Stimulated activated CD4-positive, alpha-beta T cell treated with anti-CD3 and anti-CD28 coated beads, Interleukin-1b, Interleukin-23, amount 100 ng/mL, for 48 hours (primary cell): ENCODE measurements around the gene ANAPC7.
"Not testable (repeated sequence)": the region's sequence is repeated elsewhere in the genome, so short reads cannot be mapped to it uniquely, and the experiment has no call there.

ENCODE experiments used
- DNase-seq: peaks from one replicate; pipeline ENCODE4 v3.0.0-alpha.2; 2020

ANAPC7 gene

DNA sequence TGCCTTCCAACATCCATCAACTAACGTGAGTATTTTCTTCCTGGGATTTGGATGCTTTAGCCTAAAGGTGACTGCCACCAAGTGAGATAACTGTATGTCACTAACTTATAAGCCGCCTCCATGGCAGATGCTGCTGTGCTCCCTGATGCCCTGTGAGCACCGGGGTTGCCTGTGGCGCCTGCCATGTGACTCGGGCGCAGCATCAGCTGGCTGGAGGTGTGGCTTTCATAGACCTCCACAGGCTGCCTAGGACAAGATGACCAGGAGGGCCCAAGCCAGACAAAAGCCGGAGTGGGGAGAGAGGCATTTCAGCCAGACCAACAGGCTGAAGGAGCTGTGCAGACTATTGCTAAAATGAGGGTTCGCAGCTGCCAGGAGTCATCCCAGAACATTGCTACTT is 55.7 kb downstream of the ANAPC7 start:
- no peak for DNase-seq

DNA sequence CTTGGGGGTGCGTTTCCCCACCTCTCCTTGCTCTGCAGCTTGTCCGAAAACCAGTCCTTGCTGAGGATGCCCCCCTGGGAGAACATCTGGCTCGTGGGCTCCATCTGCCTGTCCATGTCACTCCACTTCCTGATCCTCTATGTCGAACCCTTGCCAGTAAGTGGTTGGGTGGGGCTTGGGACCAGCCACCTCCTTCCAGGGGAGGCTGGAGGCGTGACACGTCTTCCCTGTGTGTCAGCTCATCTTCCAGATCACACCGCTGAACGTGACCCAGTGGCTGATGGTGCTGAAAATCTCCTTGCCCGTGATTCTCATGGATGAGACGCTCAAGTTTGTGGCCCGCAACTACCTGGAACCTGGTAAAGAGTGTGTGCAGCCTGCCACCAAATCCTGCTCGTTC is 57.5 kb downstream of the ANAPC7 start:
- no peak for DNase-seq

- no peak for DNase-seq
These were observed 58.3 kb downstream of the ANAPC7 start for GRCh38 chr12:110345176-110345661.

- DNase-seq, result no peak
These were observed 58.9 kb downstream of the ANAPC7 start for GRCh38 chr12:110344657-110345056.

- DNase-seq, result no peak
These were observed 59.6 kb downstream of the ANAPC7 start for GRCh38 chr12:110343736-110344555.

DNA sequence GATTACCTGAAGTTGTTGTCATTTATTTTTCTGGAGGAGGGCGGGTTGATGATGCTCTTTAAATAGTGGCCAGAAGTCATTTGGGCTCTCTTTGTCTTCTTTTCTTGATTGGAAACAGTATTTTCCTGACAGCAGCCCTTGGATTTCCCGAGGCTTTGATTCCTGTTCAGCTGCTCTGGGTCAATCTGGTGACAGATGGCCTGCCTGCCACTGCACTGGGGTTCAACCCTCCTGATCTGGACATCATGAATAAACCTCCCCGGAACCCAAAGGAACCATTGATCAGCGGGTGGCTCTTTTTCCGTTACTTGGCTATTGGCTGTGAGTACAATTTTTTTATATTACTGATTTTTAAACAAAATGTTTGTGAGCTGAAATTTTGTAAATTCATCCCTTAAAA is 60.4 kb downstream of the ANAPC7 start:
- no peak for DNase-seq

DNA sequence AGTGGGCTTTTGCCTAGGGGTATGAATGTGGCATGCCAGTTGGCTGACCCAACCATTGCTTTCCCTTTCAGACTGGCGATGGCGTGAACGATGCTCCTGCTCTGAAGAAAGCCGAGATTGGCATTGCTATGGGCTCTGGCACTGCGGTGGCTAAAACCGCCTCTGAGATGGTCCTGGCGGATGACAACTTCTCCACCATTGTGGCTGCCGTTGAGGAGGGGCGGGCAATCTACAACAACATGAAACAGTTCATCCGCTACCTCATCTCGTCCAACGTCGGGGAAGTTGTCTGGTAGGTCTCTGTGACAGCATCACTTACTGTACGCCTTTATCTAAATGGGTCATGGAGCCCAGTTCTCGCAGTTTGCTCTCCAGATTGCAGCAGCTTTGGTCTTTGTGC is 61.4 kb downstream of the ANAPC7 start:
- no peak for DNase-seq

- no peak for DNase-seq
These were observed 62.8 kb downstream of the ANAPC7 start for GRCh38 chr12:110340706-110341105.

GRCh38 chr12:110340261-110340660 is 63.2 kb downstream of the ANAPC7 start:
- not testable (repeated sequence) for DNase-seq

DNA sequence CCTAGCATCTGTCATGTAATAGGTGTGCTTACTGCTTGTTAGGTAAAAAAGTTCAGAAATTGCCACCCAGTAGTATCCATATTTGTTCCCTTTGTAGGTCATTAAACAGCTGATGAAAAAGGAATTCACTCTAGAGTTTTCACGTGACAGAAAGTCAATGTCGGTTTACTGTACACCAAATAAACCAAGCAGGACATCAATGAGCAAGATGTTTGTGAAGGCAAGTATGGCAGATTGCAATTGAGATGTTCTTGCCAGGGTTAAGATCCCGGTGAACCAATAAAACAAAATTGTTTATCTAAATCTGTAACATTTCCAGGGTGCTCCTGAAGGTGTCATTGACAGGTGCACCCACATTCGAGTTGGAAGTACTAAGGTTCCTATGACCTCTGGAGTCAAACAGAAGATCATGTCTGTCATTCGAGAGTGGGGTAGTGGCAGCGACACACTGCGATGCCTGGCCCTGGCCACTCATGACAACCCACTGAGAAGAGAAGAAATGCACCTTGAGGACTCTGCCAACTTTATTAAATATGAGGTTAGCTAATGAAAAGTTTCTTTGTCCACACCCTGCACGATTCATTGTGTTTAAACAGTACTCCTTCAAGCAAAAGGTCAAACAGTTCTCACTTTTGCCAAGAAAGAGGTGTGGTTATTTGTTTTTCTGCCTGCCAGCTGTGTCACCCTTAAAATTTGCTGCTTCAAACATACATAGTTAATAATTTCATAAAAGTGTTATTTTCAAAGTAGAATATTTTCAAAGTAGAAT is 64.1 kb downstream of the ANAPC7 start:
- DNase-seq, result no peak

- DNase-seq, result no peak
These were observed 64.8 kb downstream of the ANAPC7 start for GRCh38 chr12:110338754-110339153.

GRCh38 chr12:110337912-110338710 is 65.4 kb downstream of the ANAPC7 start:
- no peak for DNase-seq

DNA sequence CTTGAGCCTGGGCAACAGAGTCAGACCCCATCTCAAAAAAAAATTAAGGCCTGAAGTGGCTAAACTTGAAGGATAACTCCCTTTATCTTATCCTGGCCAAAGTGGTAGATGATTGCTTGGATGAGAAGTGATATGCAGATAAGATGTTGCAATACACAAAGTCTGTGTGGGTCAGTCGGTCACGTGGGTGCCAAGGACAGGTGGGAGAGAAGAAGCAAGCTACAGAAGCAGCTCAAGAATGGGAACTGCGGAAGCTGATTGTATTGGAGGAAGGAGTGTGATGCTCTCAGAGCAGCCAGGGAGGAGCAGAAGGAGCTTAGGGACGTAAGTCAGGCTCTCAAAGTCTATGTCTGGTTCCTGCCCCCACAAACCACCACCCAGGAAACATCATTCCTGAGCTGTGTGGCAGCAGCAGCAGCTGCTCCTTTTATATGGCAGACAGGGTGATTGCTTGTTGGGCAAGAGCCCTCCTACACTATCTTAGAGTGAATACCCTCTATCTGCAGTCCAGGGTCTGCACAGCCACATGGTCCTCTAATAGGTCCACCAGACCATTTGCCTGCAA is 67.9 kb downstream of the ANAPC7 start:
- DNase-seq, result no peak

DNA sequence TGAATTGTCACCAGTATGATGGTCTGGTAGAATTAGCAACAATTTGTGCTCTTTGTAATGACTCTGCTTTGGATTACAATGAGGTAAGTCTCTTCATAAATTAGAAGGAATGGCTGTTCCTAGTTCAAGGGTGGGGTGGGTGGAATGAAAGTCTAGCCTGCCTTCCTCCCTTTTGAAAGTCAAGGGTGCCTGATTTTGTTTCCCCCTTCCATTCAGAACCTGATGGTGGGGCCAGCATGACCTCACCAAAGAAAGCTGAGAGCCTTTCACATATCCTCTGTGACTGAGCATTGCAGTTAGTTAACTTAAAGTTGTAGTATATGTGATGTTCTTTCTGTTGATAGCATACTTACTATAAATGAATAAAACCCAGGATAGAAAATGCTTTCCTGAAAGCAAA is 70.3 kb downstream of the ANAPC7 start:
- no peak for DNase-seq

DNA sequence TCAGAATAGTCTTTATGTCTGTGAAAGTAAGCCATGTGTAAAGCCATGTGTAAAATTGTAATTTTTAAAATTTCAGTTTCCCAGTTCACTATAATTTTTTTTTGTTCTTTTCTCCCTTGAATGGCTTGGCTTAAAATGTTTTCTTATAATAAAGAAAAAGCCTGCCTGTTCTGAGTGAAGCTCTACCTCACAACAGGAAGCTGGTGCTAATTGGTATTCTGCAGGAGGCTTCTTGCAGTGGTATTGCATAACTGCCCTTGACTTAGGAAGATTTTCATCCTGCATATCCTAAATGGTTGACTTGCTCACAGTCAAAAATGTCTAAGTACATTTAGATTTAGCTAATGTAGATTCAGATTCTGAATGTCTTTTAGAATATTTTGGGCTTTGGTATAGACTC is 73.0 kb downstream of the ANAPC7 start:
- DNase-seq, result no peak

DNA sequence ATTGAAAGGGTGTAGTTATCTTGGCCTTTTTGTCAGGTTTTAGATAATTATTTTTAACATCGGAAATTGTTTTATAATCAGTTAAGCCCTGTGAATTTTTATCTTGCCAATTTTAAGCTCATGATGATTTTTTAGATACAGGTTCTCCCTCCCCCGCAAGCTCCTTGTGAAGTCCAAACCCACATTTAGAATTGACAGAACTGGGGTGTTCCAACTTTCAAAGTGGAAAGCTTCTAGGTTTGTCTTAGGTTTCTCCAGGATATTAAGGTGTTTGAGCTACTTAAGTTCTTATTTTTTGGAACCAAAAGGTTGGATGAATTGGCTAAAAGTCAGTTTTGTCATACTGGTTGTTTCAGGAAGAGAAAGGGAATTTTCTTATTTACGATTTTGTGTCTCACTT is 73.4 kb downstream of the ANAPC7 start:
- DNase-seq, result no peak

GRCh38 chr12:110329710-110330109 is 73.8 kb downstream of the ANAPC7 start:
- DNase-seq, result no peak
